Neuronal stem cell (in vitro differentiated cells): Measurements from ENCODE around the gene MTMR1. TPM values are rescaled to one million over a fixed set of nuclear protein-coding genes. Genes with fewer than 3 reads are reported as not detected.

Source experiments
- DNase-seq: peaks from one replicate; pipeline ENCODE4 v3.0.0-alpha.2; 2013; ENCODE audit warnings: low spot score
- H2AFZ ChIP-seq: one replicate; pipeline ENCODE4 v1.6.1; 2013; ENCODE audit warnings: mild to moderate bottlenecking, low read length, inconsistent platforms
- H2AK5ac ChIP-seq: 2 replicates; pipeline ENCODE4 v1.6.1; 2013; ENCODE audit warnings: low read depth, mild to moderate bottlenecking, inconsistent platforms, low read length, moderate library complexity, mixed read lengths
- H2BK120ac ChIP-seq: 2 replicates; pipeline ENCODE4 v1.6.1; 2013; ENCODE audit warnings: low read depth, mild to moderate bottlenecking, inconsistent platforms, low read length, moderate library complexity, mixed read lengths
- H2BK12ac ChIP-seq: one replicate; pipeline ENCODE4 v1.6.1; 2013; ENCODE audit warnings: low read length, inconsistent platforms
- H2BK15ac ChIP-seq: 2 replicates; pipeline ENCODE4 v1.6.1; 2013; ENCODE audit warnings: mild to moderate bottlenecking, low read length, inconsistent platforms, mixed read lengths
- H2BK5ac ChIP-seq: one replicate; pipeline ENCODE4 v1.6.1; 2013; ENCODE audit warnings: inconsistent platforms, mild to moderate bottlenecking, low read length, moderate library complexity
- H3K14ac ChIP-seq: one replicate; pipeline ENCODE4 v1.6.1; 2013; ENCODE audit warnings: low read length, inconsistent platforms
- H3K18ac ChIP-seq: 2 replicates; pipeline ENCODE4 v1.6.1; 2013; ENCODE audit warnings: low read length, inconsistent platforms
- H3K23ac ChIP-seq: 2 replicates; pipeline ENCODE4 v1.6.1; 2013; ENCODE audit warnings: low read depth, mild to moderate bottlenecking, mixed read lengths, low read length, inconsistent platforms; ENCODE audit not compliant: poor library complexity
- H3K27ac ChIP-seq: replicated peaks from 3 replicates; pipeline ENCODE4 v1.5.1; 2013; ENCODE audit warnings: low read length, inconsistent platforms
- H3K27me3 ChIP-seq, 3 experiments: 2 replicates each; pipeline ENCODE4 v1.6.1; 2013; ENCODE audit warnings: low read length in 3 of 3, mild to moderate bottlenecking in 2 of 3, inconsistent platforms in 1 of 3, low read depth in 1 of 3, mixed read lengths in 1 of 3, moderate library complexity in 1 of 3; ENCODE audit not compliant: control insufficient read depth in 3 of 3, insufficient read depth in 3 of 3
- H3K36me3 ChIP-seq, 2 donors: replicated peaks in 1 of 2; 2 replicates each; pipeline ENCODE4 v1.6.1; 2013; ENCODE audit warnings: low read length in 2 of 2; ENCODE audit not compliant: control insufficient read depth in 2 of 2, insufficient read depth in 2 of 2
- H3K4ac ChIP-seq: 2 replicates; pipeline ENCODE4 v1.6.1; 2013; ENCODE audit warnings: inconsistent platforms, mild to moderate bottlenecking, low read length, moderate library complexity
- H3K4me1 ChIP-seq, 2 donors: 1 replicate in 1 of 2; 2 replicates in 1 of 2; pipeline ENCODE4 v1.6.1; 2013; ENCODE audit warnings: low read length in 2 of 2, low read depth in 1 of 2; ENCODE audit not compliant: control insufficient read depth in 2 of 2, insufficient read depth in 1 of 2
- H3K4me2 ChIP-seq: one replicate; pipeline ENCODE4 v1.6.1; 2013; ENCODE audit warnings: mild to moderate bottlenecking, low read length, inconsistent platforms; ENCODE audit not compliant: insufficient read depth, poor library complexity, severe bottlenecking
- H3K4me3 ChIP-seq, 2 donors: 2 replicates each; pipeline ENCODE4 v1.5.1; 2013; ENCODE audit warnings: low read length in 2 of 2, mild to moderate bottlenecking in 2 of 2, inconsistent platforms in 1 of 2, moderate library complexity in 1 of 2
- H3K79me1 ChIP-seq: one replicate; pipeline ENCODE4 v1.6.1; 2013; ENCODE audit warnings: low read depth, mild to moderate bottlenecking, inconsistent platforms, low read length, moderate library complexity
- H3K9ac ChIP-seq: one replicate; pipeline ENCODE4 v1.6.1; 2013; ENCODE audit warnings: mild to moderate bottlenecking, low read depth, low read length, inconsistent platforms; ENCODE audit not compliant: poor library complexity
- H3K9me3 ChIP-seq, 2 donors: replicated peaks in 1 of 2; 2 replicates each; pipeline versions ENCODE3 to v1.6.1; 2013; ENCODE audit warnings: low read length in 2 of 2, mild to moderate bottlenecking in 2 of 2, inconsistent platforms in 1 of 2, low read depth in 1 of 2, mixed read lengths in 1 of 2, moderate library complexity in 1 of 2; ENCODE audit not compliant: control insufficient read depth in 2 of 2, insufficient read depth in 1 of 2
- H4K8ac ChIP-seq: one replicate; pipeline ENCODE4 v1.6.1; 2013; ENCODE audit warnings: low read depth, mild to moderate bottlenecking, inconsistent platforms, low read length, moderate library complexity
- H4K91ac ChIP-seq: one replicate; pipeline ENCODE4 v1.6.1; 2013; ENCODE audit warnings: low read length, low read depth, mild to moderate bottlenecking, inconsistent platforms; ENCODE audit not compliant: poor library complexity
- WGBS, 2 donors: extraction: QIAGEN DNeasy Blood & Tissue Kit; methylation state at CpG; one replicate each; pipeline ENCODE4 v1.1.7; 2013; ENCODE audit warnings: missing lambda C conversion rate in 2 of 2, mixed read lengths in 1 of 2; ENCODE audit not compliant: insufficient read length in 2 of 2, insufficient replicate concordance in 1 of 2; ENCODE audit errors: extremely low coverage in 2 of 2; 5-methylcytosine and 5-hydroxymethylcytosine counted together
- polyA plus RNA-seq, 2 experiments: library from polyadenylated mRNA; stranded (reverse); fragments of 200-250 nt; gene quantifications; one replicate each; pipeline ENCODE4 v1.2.3, GENCODE V29; 2013

MTMR1 gene
- polyA plus RNA-seq (2013, experiment 1 of 2) = 13.4 TPM
- 13.9 TPM for polyA plus RNA-seq (2013, experiment 2 of 2)

GRCh38 chrX:150692831-150693724 lies at the start of gene MTMR1:
Gene MTMR1 (plus strand): TSS chrX:150693396. CDS start chrX:150693531, 135 bp downstream.
- Histone ChIP-seq H4K8ac (no peak within 1 kb of the TSS), H4K91ac (no peak within 1 kb of the TSS), H3K27ac (no peak within 1 kb of the TSS), H3K4ac (no peak within 1 kb of the TSS), H2AK5ac (no peak within 1 kb of the TSS), H3K4me3 (peak within 1 kb of the TSS; percentile 58 to 90), H3K27me3 (no peaks in the 10 kb centered on the region), H2AFZ (peak within 1 kb of the TSS; percentile 93), H3K4me2 (peak within 1 kb of the TSS; percentile 33), H3K4me1 (peaks cover 3 to 6% of the 10 kb centered on the region in 2 donors), H3K9me3 (no peaks in the 10 kb centered on the region), H3K18ac (peak within 1 kb of the TSS; percentile 83), H2BK15ac (no peak within 1 kb of the TSS), H3K36me3 (no peaks in the 10 kb centered on the region), H2BK12ac (no peak within 1 kb of the TSS), H3K9ac (peak within 1 kb of the TSS; percentile 81), H3K79me1 (no peaks in the 10 kb centered on the region), H2BK5ac (no peak within 1 kb of the TSS), H2BK120ac (no peak within 1 kb of the TSS), H3K14ac (no peak within 1 kb of the TSS), H3K23ac (no peak within 1 kb of the TSS)
- no peak for DNase-seq
- WGBS, 2 donors = no CpG with 5 or more reads among the region's 92 CpGs

GRCh38 chrX:150643958-150644357 lies 49.2 kb upstream of the MTMR1 start:
- Histone ChIP-seq H2BK5ac (no peak overlapping the region), H3K23ac (no peak overlapping the region), H4K91ac (no peak overlapping the region), H3K9me3 (no peaks in the 10 kb centered on the region), H2AFZ (no peak overlapping the region), H3K79me1 (no peaks in the 10 kb centered on the region), H3K9ac (no peak overlapping the region), H3K4me3 (no peak overlapping the region), H3K18ac (no peak overlapping the region), H2BK15ac (no peak overlapping the region), H4K8ac (no peak overlapping the region), H3K4ac (no peak overlapping the region), H3K4me2 (no peak overlapping the region), H2AK5ac (no peak overlapping the region), H3K4me1 (peaks cover 0 to 2% of the 10 kb centered on the region in 2 donors), H3K27ac (no peak overlapping the region), H3K14ac (no peak overlapping the region), H3K36me3 (peaks cover 0 to 18% of the 10 kb centered on the region in 2 donors), H2BK12ac (no peak overlapping the region), H3K27me3 (no peaks in the 10 kb centered on the region), H2BK120ac (no peak overlapping the region)
- DNase-seq = no peak
- WGBS, 2 donors = no CpG with 5 or more reads among the region's 2 CpGs

- Histone ChIP-seq H3K4ac (no peak overlapping the region), H2BK5ac (no peak overlapping the region), H3K4me1 (peaks cover 0 to 2% of the 10 kb centered on the region in 2 donors), H3K14ac (no peak overlapping the region), H3K18ac (no peak overlapping the region), H2BK15ac (no peak overlapping the region), H2BK120ac (no peak overlapping the region), H3K4me2 (no peak overlapping the region), H3K79me1 (no peaks in the 10 kb centered on the region), H2AK5ac (no peak overlapping the region), H3K23ac (no peak overlapping the region), H4K8ac (no peak overlapping the region), H3K9me3 (no peaks in the 10 kb centered on the region), H3K36me3 (peaks cover 0 to 16% of the 10 kb centered on the region in 2 donors), H3K27ac (no peak overlapping the region), H4K91ac (no peak overlapping the region), H2BK12ac (no peak overlapping the region), H2AFZ (no peak overlapping the region), H3K27me3 (no peaks in the 10 kb centered on the region), H3K9ac (no peak overlapping the region), H3K4me3 (no peak overlapping the region)
- DNase-seq = no peak
- WGBS, 2 donors = no CpG with 5 or more reads among the region's 4 CpGs
Measured at GRCh38 chrX:150644422-150644821, 48.8 kb upstream of the MTMR1 start.

- Histone ChIP-seq H3K4me1 (peaks cover 0 to 2% of the 10 kb centered on the region in 2 donors), H3K27me3 (no peaks in the 10 kb centered on the region), H3K79me1 (no peaks in the 10 kb centered on the region), H2BK120ac (no peak overlapping the region), H3K4me2 (no peak overlapping the region), H4K8ac (no peak overlapping the region), H2BK15ac (no peak overlapping the region), H3K9me3 (no peaks in the 10 kb centered on the region), H2BK5ac (no peak overlapping the region), H3K4ac (no peak overlapping the region), H3K23ac (no peak overlapping the region), H2AK5ac (no peak overlapping the region), H3K36me3 (peaks cover 0 to 7% of the 10 kb centered on the region in 2 donors), H3K4me3 (no peak overlapping the region), H3K9ac (no peak overlapping the region), H3K27ac (no peak overlapping the region), H2AFZ (no peak overlapping the region), H4K91ac (no peak overlapping the region), H3K18ac (no peak overlapping the region), H3K14ac (no peak overlapping the region), H2BK12ac (no peak overlapping the region)
- WGBS, 2 donors = no CpG with 5 or more reads among the region's 5 CpGs
- DNase-seq = peak; percentile 3
Measured at GRCh38 chrX:150647331-150647730, 45.9 kb upstream of the MTMR1 start.
